Dermis blood vessel endothelial cell (primary cell): Measurements from ENCODE around the gene NCOA4. TPM values are rescaled to one million over a fixed set of nuclear protein-coding genes. Genes with fewer than 3 reads are reported as not detected.
"Not testable (repeated sequence)": the region's sequence is repeated elsewhere in the genome, so short reads cannot be mapped to it uniquely, and the experiment has no call there.

Source experiments
- DNase-seq: peaks from one replicate; pipeline ENCODE4 v3.0.0; 2010
- total RNA-seq: library from RNA; depleted of rRNA; stranded (reverse); fragments of >200 nt; gene quantifications from 2 replicates; pipeline ENCODE4 v1.2.3, GENCODE V29; 2014

Gene NCOA4
- total RNA-seq, 1 donor from 2014 or later = 296 TPM

GRCh38 chr10:46052057-46052790, 21.8 kb upstream of the NCOA4 start:
- no peak for DNase-seq

GRCh38 chr10:46050941-46051623, 20.7 kb upstream of the NCOA4 start:
- DNase-seq = no peak

- not testable (repeated sequence) for DNase-seq
Measured at GRCh38 chr10:46049497-46049831, 19.0 kb upstream of the NCOA4 start.

GRCh38 chr10:46048152-46048551, 17.7 kb upstream of the NCOA4 start:
- DNase-seq = no peak

- no peak for DNase-seq
Measured at GRCh38 chr10:46046261-46046660, 15.8 kb upstream of the NCOA4 start, which contains the start of gene MSMB. Gene MSMB, minus strand, starts transcription at chr10:46046269. Its CDS starts 32 bp downstream, at chr10:46046237.

GRCh38 chr10:46042527-46042926, 12.1 kb upstream of the NCOA4 start:
- DNase-seq = no peak

- no peak for DNase-seq
Measured at GRCh38 chr10:46040004-46040403, 9.6 kb upstream of the NCOA4 start.

GRCh38 chr10:46037107-46037825, 6.8 kb upstream of the NCOA4 start:
- DNase-seq = no peak

- peak; percentile 80 for DNase-seq
Measured at GRCh38 chr10:46035923-46036849, 5.8 kb upstream of the NCOA4 start.

- peak; percentile 93 for DNase-seq
Measured at GRCh38 chr10:46033602-46034011, 3.2 kb upstream of the NCOA4 start.

GRCh38 chr10:46031648-46032532, 1.5 kb upstream of the NCOA4 start:
- peak; percentile 60 for DNase-seq

- peak; percentile 10 for DNase-seq
Measured at GRCh38 chr10:46029461-46030030, 877 bp downstream of the NCOA4 start.

- DNase-seq = peak; percentile 83
Measured at GRCh38 chr10:46028584-46029460, 1.6 kb downstream of the NCOA4 start.

- DNase-seq = no peak
Measured at GRCh38 chr10:46026106-46026505, 4.3 kb downstream of the NCOA4 start.

- DNase-seq = no peak
Measured at GRCh38 chr10:46025406-46025805, 5.0 kb downstream of the NCOA4 start.

- DNase-seq = no peak
Measured at GRCh38 chr10:46024948-46025347, 5.5 kb downstream of the NCOA4 start.

- DNase-seq = peak; percentile 95
Measured at GRCh38 chr10:46022978-46023702, 7.3 kb downstream of the NCOA4 start.

- no peak for DNase-seq
Measured at GRCh38 chr10:46020344-46020657, 10.1 kb downstream of the NCOA4 start.

GRCh38 chr10:46019569-46020343, 10.7 kb downstream of the NCOA4 start:
- peak; percentile 60 for DNase-seq
